Measurements from ENCODE around the gene XRN1.

XRN1 gene

DNA sequence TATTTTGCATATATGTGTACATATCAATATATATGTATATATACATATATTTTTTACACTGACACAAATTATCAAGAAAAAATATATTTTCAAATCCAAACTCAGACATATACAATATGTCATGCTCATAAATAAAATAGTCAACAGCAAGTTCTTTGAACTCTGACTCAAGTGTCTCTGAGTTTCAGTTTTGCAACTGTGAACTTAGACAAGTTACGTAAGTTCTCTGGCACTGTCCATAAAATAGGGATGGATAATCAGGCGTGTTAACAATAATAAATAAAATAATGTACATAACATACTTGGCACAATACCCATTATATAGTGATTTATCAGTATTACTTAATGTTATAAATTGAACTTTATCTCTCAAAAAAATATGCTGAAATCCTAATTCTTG is 12.1 kb upstream of the XRN1 start:
- H3K4me3 ChIP-seq (ENCODE audit: low read depth, low read length) = no peak overlapping the region
- TF ChIP-seq MYC (IDR thresholded peaks at IDR 0.05; ENCODE audit: low read depth, low read length) (no peak), POLR2A (IDR thresholded peaks at IDR 0.05; ENCODE audit: extremely low read depth, insufficient read length) (no peak)
- TF ChIP-seq, protein P1, sequence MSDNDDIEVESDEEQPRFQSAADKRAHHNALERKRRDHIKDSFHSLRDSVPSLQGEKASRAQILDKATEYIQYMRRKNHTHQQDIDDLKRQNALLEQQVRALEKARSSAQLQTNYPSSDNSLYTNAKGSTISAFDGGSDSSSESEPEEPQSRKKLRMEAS (IDR thresholded peaks at IDR 0.05; ENCODE audit: low read depth, low read length) = no peak
- TF ChIP-seq, protein P2, sequence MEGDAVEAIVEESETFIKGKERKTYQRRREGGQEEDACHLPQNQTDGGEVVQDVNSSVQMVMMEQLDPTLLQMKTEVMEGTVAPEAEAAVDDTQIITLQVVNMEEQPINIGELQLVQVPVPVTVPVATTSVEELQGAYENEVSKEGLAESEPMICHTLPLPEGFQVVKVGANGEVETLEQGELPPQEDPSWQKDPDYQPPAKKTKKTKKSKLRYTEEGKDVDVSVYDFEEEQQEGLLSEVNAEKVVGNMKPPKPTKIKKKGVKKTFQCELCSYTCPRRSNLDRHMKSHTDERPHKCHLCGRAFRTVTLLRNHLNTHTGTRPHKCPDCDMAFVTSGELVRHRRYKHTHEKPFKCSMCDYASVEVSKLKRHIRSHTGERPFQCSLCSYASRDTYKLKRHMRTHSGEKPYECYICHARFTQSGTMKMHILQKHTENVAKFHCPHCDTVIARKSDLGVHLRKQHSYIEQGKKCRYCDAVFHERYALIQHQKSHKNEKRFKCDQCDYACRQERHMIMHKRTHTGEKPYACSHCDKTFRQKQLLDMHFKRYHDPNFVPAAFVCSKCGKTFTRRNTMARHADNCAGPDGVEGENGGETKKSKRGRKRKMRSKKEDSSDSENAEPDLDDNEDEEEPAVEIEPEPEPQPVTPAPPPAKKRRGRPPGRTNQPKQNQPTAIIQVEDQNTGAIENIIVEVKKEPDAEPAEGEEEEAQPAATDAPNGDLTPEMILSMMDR (IDR thresholded peaks at IDR 0.05; ENCODE audit: low read depth, low read length) = no peak
- peak; percentile 8 for DNase-seq (ENCODE audit: low read depth)

DNA sequence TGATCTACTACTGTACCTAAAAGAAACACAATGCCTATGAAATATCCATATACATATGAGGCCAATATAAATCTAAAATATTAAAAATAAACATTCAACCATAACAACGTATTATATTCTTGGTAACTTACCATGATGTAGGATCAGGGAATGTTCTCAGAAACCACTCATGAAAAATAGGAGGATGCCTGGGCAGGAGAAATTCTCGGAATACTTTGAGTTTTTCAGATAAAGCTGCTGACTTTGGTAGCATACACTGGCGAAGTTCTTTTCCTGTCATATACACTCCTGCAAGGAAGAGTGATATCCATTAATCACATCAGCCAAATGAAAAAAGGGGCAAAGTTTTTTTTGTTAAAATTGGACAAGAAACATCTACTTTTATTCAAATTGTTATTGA is 11.3 kb upstream of the XRN1 start:
- no peak overlapping the region for H3K4me3 ChIP-seq (ENCODE audit: low read depth, low read length)
- DNase-seq (ENCODE audit: low read depth) = no peak
- TF ChIP-seq POLR2A (IDR thresholded peaks at IDR 0.05; ENCODE audit: extremely low read depth, insufficient read length) (no peak), MYC (IDR thresholded peaks at IDR 0.05; ENCODE audit: low read depth, low read length) (no peak)
- TF ChIP-seq, protein P2 (IDR thresholded peaks at IDR 0.05; ENCODE audit: low read depth, low read length) = no peak
- TF ChIP-seq, protein P1 (IDR thresholded peaks at IDR 0.05; ENCODE audit: low read depth, low read length) = no peak

DNA sequence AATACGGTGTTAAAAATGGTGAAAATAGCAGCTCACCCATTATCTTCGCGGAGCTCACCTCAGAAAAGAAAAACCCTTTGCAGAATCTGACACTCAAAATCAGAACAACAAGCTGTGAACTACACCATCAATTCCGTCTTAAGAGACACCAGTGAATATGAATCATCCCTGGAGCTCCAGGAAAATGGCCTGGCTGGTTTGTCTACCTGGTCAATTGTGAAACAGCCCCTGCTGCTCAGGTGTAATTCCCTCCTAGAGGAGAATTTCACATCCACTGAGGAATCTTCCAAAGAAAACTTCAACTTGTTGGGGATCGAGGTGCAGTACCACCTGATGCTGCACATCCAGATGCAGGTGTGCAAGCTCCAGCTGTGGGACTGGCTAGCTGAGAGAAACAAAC is 3.0 kb upstream of the XRN1 start:
- TF ChIP-seq POLR2A (IDR thresholded peaks at IDR 0.05; ENCODE audit: extremely low read depth, insufficient read length) (no peak), MYC (IDR thresholded peaks at IDR 0.05; ENCODE audit: low read depth, low read length) (no peak)
- TF ChIP-seq, protein P2 (IDR thresholded peaks at IDR 0.05; ENCODE audit: low read depth, low read length) = no peak
- TF ChIP-seq, protein P1 (IDR thresholded peaks at IDR 0.05; ENCODE audit: low read depth, low read length) = no peak
- no peak overlapping the region for H3K4me3 ChIP-seq (ENCODE audit: low read depth, low read length)
- no peak for DNase-seq (ENCODE audit: low read depth)

DNA sequence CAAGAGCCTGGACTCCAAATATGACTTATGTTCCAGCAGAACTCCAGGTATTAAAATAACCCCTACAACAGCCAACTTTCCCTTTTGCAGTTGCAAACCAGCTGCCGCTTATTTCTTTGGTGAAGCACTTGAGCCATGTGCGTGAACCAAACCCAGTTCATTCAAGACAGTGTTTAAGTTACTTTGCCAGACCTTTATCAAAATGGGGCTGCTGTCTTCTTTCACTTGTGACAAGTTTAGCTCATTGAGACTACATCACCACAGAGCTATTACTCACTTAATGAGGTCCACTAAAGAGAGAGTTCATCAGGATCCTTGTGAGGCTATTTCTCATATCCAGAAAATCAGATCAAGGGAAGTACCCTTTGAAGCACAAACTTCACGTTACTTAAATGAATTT is 2.4 kb upstream of the XRN1 start:
- TF ChIP-seq, protein P2 (IDR thresholded peaks at IDR 0.05; ENCODE audit: low read depth, low read length) = no peak
- TF ChIP-seq MYC (IDR thresholded peaks at IDR 0.05; ENCODE audit: low read depth, low read length) = no peak
- TF ChIP-seq POLR2A (IDR thresholded peaks at IDR 0.05; ENCODE audit: extremely low read depth, insufficient read length) = no peak
- TF ChIP-seq, protein P1 (IDR thresholded peaks at IDR 0.05; ENCODE audit: low read depth, low read length) = no peak
- no peak for DNase-seq (ENCODE audit: low read depth)
- H3K4me3 ChIP-seq (ENCODE audit: low read depth, low read length) = no peak overlapping the region

DNA sequence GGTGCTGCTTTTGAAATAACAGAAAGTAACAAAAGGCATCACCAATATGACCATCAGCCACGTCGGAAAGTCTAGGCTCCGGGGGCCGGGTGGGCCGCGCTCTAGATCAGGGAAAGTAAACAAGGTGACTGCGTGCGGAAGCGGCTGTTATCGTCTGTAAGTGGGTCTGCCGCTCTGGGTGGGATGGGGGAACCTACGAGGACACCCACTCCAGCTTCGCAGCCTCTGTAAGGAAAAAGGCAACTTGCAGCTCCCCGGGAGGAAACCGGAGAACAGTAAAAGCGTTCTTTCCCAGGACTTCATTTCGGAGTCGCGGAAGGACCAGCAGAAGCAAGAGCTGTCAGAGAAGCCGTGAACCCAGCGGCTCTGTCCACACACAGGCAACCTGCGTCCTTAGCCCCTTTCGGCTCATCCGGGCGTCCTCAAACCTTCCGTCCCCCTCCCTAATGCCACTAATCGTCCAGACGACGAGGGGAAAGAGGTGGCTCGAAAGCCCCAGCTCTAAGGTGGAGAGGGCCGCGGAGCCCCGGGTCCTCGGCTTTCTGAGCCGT is 461 bp downstream of the XRN1 start:
- H3K4me3 ChIP-seq (ENCODE audit: low read depth, low read length) = peak overlapping the region; percentile 98
- no peak for TF ChIP-seq MYC (IDR thresholded peaks at IDR 0.05; ENCODE audit: low read depth, low read length)
- TF ChIP-seq POLR2A (IDR thresholded peaks at IDR 0.05; ENCODE audit: extremely low read depth, insufficient read length) = no peak
- TF ChIP-seq, protein P1 (IDR thresholded peaks at IDR 0.05; ENCODE audit: low read depth, low read length) = no peak
- TF ChIP-seq, protein P2 (IDR thresholded peaks at IDR 0.05; ENCODE audit: low read depth, low read length) = no peak
- peak; percentile 65 for DNase-seq (ENCODE audit: low read depth)
